Keratinocyte (primary cell): ENCODE measurements around the gene C5orf24.
"Not testable (repeated sequence)": the region's sequence is repeated elsewhere in the genome, so short reads cannot be mapped to it uniquely, and the experiment has no call there.

Experiments
- CTCF ChIP-seq, 3 experiments: IDR thresholded peaks in 1 of 3; conservative IDR thresholded peaks in 1 of 3; optimal IDR thresholded peaks in 1 of 3; 2 replicates in 2 of 3; 3 replicates in 1 of 3; pipeline versions ENCODE3 to v1.5.1; 2011; ENCODE audit warnings: low read length in 3 of 3, mild to moderate bottlenecking in 3 of 3, moderate library complexity in 2 of 3, control low read depth in 1 of 3, inconsistent platforms in 1 of 3; ENCODE audit not compliant: insufficient read depth in 2 of 3; ENCODE audit errors: extremely low read depth in 1 of 3
- EZH2 ChIP-seq: IDR thresholded peaks from one replicate; pipeline ENCODE4 v1.6.1; 2012; ENCODE audit warnings: inconsistent platforms, mild to moderate bottlenecking, low read length, moderate library complexity

- not testable (repeated sequence) for TF ChIP-seq CTCF (optimal IDR thresholded peaks at IDR 0.05 in 1 of 3, IDR thresholded peaks at IDR 0.05 in 1 of 3, conservative IDR thresholded peaks at IDR 0.05 in 1 of 3; ENCODE audit: extremely low read depth in 1 of 3, insufficient read depth in 2 of 3, low read length in 3 of 3); EZH2
Measured at GRCh38 chr5:134881711-134882110, 35.9 kb downstream of the C5orf24 start.
